Epithelial cell of esophagus (primary cell): Measurements from ENCODE around the gene SEPTIN5.

Experiments
- DNase-seq: peaks from one replicate; pipeline ENCODE4 v3.0.0; 2010; ENCODE audit warnings: low read depth
- H3K4me3 ChIP-seq: 2 replicates; pipeline ENCODE4 v1.5.1; 2011; ENCODE audit warnings: mild to moderate bottlenecking, low read length, control low read depth
- CTCF ChIP-seq: IDR thresholded peaks from 2 replicates; pipeline ENCODE4 v1.5.1; 2011; ENCODE audit warnings: low read depth, mild to moderate bottlenecking, low read length, control low read depth, inconsistent platforms; ENCODE audit not compliant: insufficient read depth; ENCODE audit errors: missing control alignments

Gene SEPTIN5

GRCh38 chr22:19765477-19766239, 51.4 kb downstream of the SEPTIN5 start:
- peak; percentile 64 for DNase-seq
- TF ChIP-seq CTCF: no peak
- no peak overlapping the region for H3K4me3 ChIP-seq

GRCh38 chr22:19766240-19766510, 51.9 kb downstream of the SEPTIN5 start:
- DNase-seq: no peak
- no peak for TF ChIP-seq CTCF
- no peak overlapping the region for H3K4me3 ChIP-seq

GRCh38 chr22:19766511-19767426, 52.5 kb downstream of the SEPTIN5 start:
- no peak overlapping the region for H3K4me3 ChIP-seq
- DNase-seq: peak; percentile 42

GRCh38 chr22:19767427-19768341, 53.4 kb downstream of the SEPTIN5 start:
- no peak overlapping the region for H3K4me3 ChIP-seq
- no peak for DNase-seq
- TF ChIP-seq CTCF: no peak

More at GRCh38 chr22:19766511-19767426, 52.5 kb downstream of the SEPTIN5 start:
- TF ChIP-seq CTCF: peak; percentile 22

- no peak for TF ChIP-seq CTCF
- no peak overlapping the region for H3K4me3 ChIP-seq
Measured at GRCh38 chr22:19769393-19769715, 55.1 kb downstream of the SEPTIN5 start.

GRCh38 chr22:19770349-19771220, 56.3 kb downstream of the SEPTIN5 start:
- H3K4me3 ChIP-seq: no peak overlapping the region
- no peak for DNase-seq
- TF ChIP-seq CTCF: no peak

More at GRCh38 chr22:19769393-19769715, 55.1 kb downstream of the SEPTIN5 start:
- DNase-seq: no peak
